Astrocyte (in vitro differentiated cells and primary cell): ENCODE results near the gene GDF2. TPM values are rescaled to one million over a fixed set of nuclear protein-coding genes. Genes with fewer than 3 reads are reported as not detected.

Experiments
- DNase-seq: peaks from one replicate; pipeline ENCODE4 v3.0.0-alpha.2; 2010; ENCODE audit warnings: low read depth
- FAIRE-seq: peaks from 2 replicates; lab custom pipeline; 2011; peaks lifted over from hg19 to GRCh38; lab: Jason Lieb, UNC
- H2AFZ ChIP-seq: 2 replicates; pipeline ENCODE4 v1.6.0; 2012; ENCODE audit warnings: low read depth, low read length, inconsistent platforms
- H3K27ac ChIP-seq: 2 replicates; pipeline ENCODE4 v1.5.1; 2011; ENCODE audit warnings: low read depth, low read length, inconsistent platforms
- H3K27me3 ChIP-seq: 2 replicates; pipeline ENCODE4 v1.6.0; 2011; ENCODE audit warnings: low read length, inconsistent platforms; ENCODE audit not compliant: insufficient read depth
- H3K36me3 ChIP-seq: 2 replicates; pipeline ENCODE4 v1.5.1; 2011; ENCODE audit warnings: low read length, inconsistent platforms; ENCODE audit not compliant: insufficient read depth
- H3K4me1 ChIP-seq: 2 replicates; pipeline ENCODE4 v1.5.1; 2011; ENCODE audit warnings: low read length, inconsistent platforms; ENCODE audit not compliant: insufficient read depth
- H3K4me2 ChIP-seq: 2 replicates; pipeline ENCODE4 v1.6.0; 2012; ENCODE audit warnings: low read length, inconsistent platforms
- H3K4me3 ChIP-seq: 2 replicates; pipeline ENCODE4 v1.5.1; 2011; ENCODE audit warnings: low read depth, mild to moderate bottlenecking, low read length, inconsistent platforms; ENCODE audit not compliant: insufficient read depth
- H3K79me2 ChIP-seq: 2 replicates; pipeline ENCODE4 v1.6.0; 2012; ENCODE audit warnings: mild to moderate bottlenecking, low read length, inconsistent platforms; ENCODE audit not compliant: insufficient read depth
- H3K9ac ChIP-seq: 2 replicates; pipeline ENCODE4 v1.6.0; 2012; ENCODE audit warnings: mild to moderate bottlenecking, low read length, inconsistent platforms
- H3K9me3 ChIP-seq: 2 replicates; pipeline ENCODE4 v1.5.1; 2012; ENCODE audit warnings: low read depth, mild to moderate bottlenecking, low read length, inconsistent platforms; ENCODE audit not compliant: insufficient read depth
- H4K20me1 ChIP-seq: 2 replicates; pipeline ENCODE4 v1.6.0; 2012; ENCODE audit warnings: low read length, inconsistent platforms; ENCODE audit not compliant: insufficient read depth
- H3K27ac Mint-ChIP-seq: one replicate; pipeline ENCODE4 v1.8.0; 2021; ENCODE audit warnings: mild to moderate bottlenecking, mixed read lengths; ENCODE audit not compliant: unreplicated experiment
- H3K27me3 Mint-ChIP-seq: one replicate; pipeline ENCODE4 v1.8.0; 2021; ENCODE audit warnings: low read depth, mixed read lengths; ENCODE audit not compliant: unreplicated experiment
- H3K36me3 Mint-ChIP-seq: one replicate; pipeline ENCODE4 v1.8.0; 2021; ENCODE audit warnings: low read depth, mixed read lengths; ENCODE audit not compliant: unreplicated experiment
- H3K4me1 Mint-ChIP-seq: one replicate; pipeline ENCODE4 v1.8.0; 2021; ENCODE audit warnings: low read depth, mixed read lengths; ENCODE audit not compliant: unreplicated experiment
- H3K4me3 Mint-ChIP-seq: one replicate; pipeline ENCODE4 v1.8.0; 2021; ENCODE audit warnings: mild to moderate bottlenecking, moderate library complexity, mixed read lengths; ENCODE audit not compliant: unreplicated experiment
- H3K9me3 Mint-ChIP-seq: one replicate; pipeline ENCODE4 v1.8.0; 2021; ENCODE audit warnings: mild to moderate bottlenecking, mixed read lengths; ENCODE audit not compliant: unreplicated experiment
- EZH2 ChIP-seq: IDR thresholded peaks from 2 replicates; pipeline ENCODE4 v1.6.1; 2012; ENCODE audit warnings: mild to moderate bottlenecking, low read length, inconsistent platforms; ENCODE audit not compliant: insufficient read depth
- total RNA-seq: library from RNA; stranded (reverse); gene quantifications from 2 replicates; pipeline ENCODE4 v1.2.1, GENCODE V29; 2021
- TF ChIP-seq, protein P1 (sequence below): IDR thresholded peaks from 2 replicates; pipeline ENCODE4 v1.5.1; 2011; ENCODE audit warnings: low read depth, mild to moderate bottlenecking, inconsistent platforms, low read length, moderate library complexity; ENCODE audit not compliant: insufficient read depth

GDF2 gene
- total RNA-seq, 1 donor from 2014 or later = not detected

DNA sequence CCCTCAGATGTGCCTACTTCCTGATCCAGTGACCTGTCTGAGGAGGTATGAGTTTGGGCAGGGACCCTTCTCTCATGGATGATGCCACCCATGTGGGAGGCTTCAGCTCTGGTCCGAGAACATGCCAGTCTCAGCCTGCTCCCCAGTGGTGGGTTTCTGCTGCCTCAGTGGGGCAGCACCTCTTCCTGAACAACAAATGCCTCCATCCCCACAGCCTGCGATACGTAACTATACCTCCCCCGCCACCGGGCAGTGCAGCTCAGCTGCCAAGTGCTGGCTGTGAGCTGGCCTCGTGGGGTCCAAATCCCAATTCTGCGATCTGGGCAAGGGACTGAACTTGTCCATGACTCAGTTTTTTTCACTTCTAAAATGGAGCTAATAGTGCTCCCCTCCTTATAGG is 19.1 kb upstream of the GDF2 start:
- H3K27ac Mint-ChIP-seq = no peak overlapping the region
- Histone ChIP-seq H3K4me2 (no peak overlapping the region), H3K79me2 (no peaks in the 10 kb centered on the region), H3K4me1 (peaks cover 2% of the 10 kb centered on the region), H3K9me3 (no peaks in the 10 kb centered on the region), H2AFZ (no peak overlapping the region), H3K36me3 (no peaks in the 10 kb centered on the region), H3K27ac (no peak overlapping the region), H3K9ac (no peak overlapping the region), H3K27me3 (peaks cover 33% of the 10 kb centered on the region), H3K4me3 (no peak overlapping the region), H4K20me1 (no peaks in the 10 kb centered on the region)
- H3K9me3 Mint-ChIP-seq = no peaks in the 10 kb centered on the region
- FAIRE-seq = no peak
- no peaks in the 10 kb centered on the region for H3K36me3 Mint-ChIP-seq
- peaks cover 2% of the 10 kb centered on the region for H3K4me1 Mint-ChIP-seq
- no peak for DNase-seq
- TF ChIP-seq, protein P1, sequence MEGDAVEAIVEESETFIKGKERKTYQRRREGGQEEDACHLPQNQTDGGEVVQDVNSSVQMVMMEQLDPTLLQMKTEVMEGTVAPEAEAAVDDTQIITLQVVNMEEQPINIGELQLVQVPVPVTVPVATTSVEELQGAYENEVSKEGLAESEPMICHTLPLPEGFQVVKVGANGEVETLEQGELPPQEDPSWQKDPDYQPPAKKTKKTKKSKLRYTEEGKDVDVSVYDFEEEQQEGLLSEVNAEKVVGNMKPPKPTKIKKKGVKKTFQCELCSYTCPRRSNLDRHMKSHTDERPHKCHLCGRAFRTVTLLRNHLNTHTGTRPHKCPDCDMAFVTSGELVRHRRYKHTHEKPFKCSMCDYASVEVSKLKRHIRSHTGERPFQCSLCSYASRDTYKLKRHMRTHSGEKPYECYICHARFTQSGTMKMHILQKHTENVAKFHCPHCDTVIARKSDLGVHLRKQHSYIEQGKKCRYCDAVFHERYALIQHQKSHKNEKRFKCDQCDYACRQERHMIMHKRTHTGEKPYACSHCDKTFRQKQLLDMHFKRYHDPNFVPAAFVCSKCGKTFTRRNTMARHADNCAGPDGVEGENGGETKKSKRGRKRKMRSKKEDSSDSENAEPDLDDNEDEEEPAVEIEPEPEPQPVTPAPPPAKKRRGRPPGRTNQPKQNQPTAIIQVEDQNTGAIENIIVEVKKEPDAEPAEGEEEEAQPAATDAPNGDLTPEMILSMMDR = no peak
- TF ChIP-seq EZH2 = no peak
- H3K4me3 Mint-ChIP-seq = peak overlapping the region; percentile 28
- H3K27me3 Mint-ChIP-seq = peaks cover 82% of the 10 kb centered on the region

DNA sequence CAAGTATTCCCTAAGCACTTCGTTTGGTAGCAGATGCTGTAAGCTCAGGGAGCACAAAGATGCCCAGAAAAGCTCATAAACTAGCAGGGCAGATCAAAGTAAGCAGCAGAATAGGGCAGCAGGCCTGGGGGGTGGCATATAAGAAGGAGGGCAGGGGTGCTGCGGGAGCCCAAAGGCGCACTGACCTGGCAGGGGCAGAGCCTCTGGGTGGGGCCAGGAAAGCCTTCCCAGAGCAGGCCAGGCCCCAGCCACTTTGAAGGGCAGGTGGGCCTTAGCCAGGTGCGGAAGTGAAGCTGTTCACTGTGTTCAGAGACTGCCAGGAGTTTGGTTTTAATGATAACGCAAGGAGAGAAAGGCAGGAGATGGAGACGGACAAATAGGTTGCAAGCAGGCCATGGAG is 18.4 kb upstream of the GDF2 start:
- H3K4me3 Mint-ChIP-seq = no peak overlapping the region
- FAIRE-seq = no peak
- TF ChIP-seq EZH2 = no peak
- H3K27me3 Mint-ChIP-seq = peaks cover 79% of the 10 kb centered on the region
- no peaks in the 10 kb centered on the region for H3K36me3 Mint-ChIP-seq
- H3K27ac Mint-ChIP-seq = no peak overlapping the region
- H3K4me1 Mint-ChIP-seq = peaks cover 2% of the 10 kb centered on the region
- no peak overlapping the region for H3K9ac ChIP-seq
- no peaks in the 10 kb centered on the region for H4K20me1 ChIP-seq
- no peak for DNase-seq
- no peaks in the 10 kb centered on the region for H3K9me3 Mint-ChIP-seq
- H3K4me2 ChIP-seq = no peak overlapping the region
- H3K27me3 ChIP-seq = peaks cover 32% of the 10 kb centered on the region
- no peaks in the 10 kb centered on the region for H3K9me3 ChIP-seq
- H3K36me3 ChIP-seq = no peaks in the 10 kb centered on the region
- peaks cover 2% of the 10 kb centered on the region for H3K4me1 ChIP-seq
- H3K4me3 ChIP-seq = no peak overlapping the region
- no peak overlapping the region for H3K27ac ChIP-seq
- H2AFZ ChIP-seq = no peak overlapping the region
- H3K79me2 ChIP-seq = no peaks in the 10 kb centered on the region

DNA sequence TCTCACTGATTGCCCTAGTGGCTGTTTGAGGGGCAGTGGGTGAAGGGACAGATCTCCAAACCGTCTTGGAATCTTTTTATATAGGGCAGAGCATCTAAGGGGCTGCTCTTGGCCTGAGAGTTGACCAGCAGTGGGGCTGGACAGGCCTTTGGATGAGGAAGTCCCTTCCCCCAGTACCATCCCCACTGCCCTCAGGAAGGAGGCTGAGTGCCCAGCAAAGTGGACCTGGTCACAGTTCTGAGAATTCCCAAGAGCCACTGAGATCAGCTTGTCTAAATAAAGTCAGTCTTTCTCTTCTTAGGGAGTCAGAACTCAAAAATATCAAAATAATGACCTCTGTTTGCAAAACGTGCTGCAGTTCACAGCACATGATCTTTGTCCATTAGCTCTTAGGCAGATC is 16.7 kb upstream of the GDF2 start:
- Histone ChIP-seq H3K9me3 (no peaks in the 10 kb centered on the region), H3K4me2 (no peak overlapping the region), H3K27me3 (peaks cover 24% of the 10 kb centered on the region), H2AFZ (no peak overlapping the region), H3K36me3 (no peaks in the 10 kb centered on the region), H3K27ac (no peak overlapping the region), H3K9ac (no peak overlapping the region), H3K79me2 (no peaks in the 10 kb centered on the region), H4K20me1 (no peaks in the 10 kb centered on the region), H3K4me1 (no peaks in the 10 kb centered on the region), H3K4me3 (no peak overlapping the region)
- H3K4me3 Mint-ChIP-seq = no peak overlapping the region
- no peak for TF ChIP-seq EZH2
- TF ChIP-seq, protein P1 = no peak
- peaks cover 2% of the 10 kb centered on the region for H3K4me1 Mint-ChIP-seq
- no peaks in the 10 kb centered on the region for H3K9me3 Mint-ChIP-seq
- DNase-seq = no peak
- FAIRE-seq = no peak
- H3K36me3 Mint-ChIP-seq = no peaks in the 10 kb centered on the region
- no peak overlapping the region for H3K27ac Mint-ChIP-seq
- H3K27me3 Mint-ChIP-seq = peaks cover 78% of the 10 kb centered on the region
